HG02938 (cell line): Measurements from ENCODE around the gene VAMP2.
"Not testable (repeated sequence)": the region's sequence is repeated elsewhere in the genome, so short reads cannot be mapped to it uniquely, and the experiment has no call there.

Experiments
- ATAC-seq: cut with Tn5 transposase; IDR thresholded peaks from one replicate; pipeline ENCODE4 v1.9.1; 2021; ENCODE audit warnings: mild to moderate bottlenecking, moderate library complexity; ENCODE audit not compliant: unreplicated experiment

Gene VAMP2

DNA sequence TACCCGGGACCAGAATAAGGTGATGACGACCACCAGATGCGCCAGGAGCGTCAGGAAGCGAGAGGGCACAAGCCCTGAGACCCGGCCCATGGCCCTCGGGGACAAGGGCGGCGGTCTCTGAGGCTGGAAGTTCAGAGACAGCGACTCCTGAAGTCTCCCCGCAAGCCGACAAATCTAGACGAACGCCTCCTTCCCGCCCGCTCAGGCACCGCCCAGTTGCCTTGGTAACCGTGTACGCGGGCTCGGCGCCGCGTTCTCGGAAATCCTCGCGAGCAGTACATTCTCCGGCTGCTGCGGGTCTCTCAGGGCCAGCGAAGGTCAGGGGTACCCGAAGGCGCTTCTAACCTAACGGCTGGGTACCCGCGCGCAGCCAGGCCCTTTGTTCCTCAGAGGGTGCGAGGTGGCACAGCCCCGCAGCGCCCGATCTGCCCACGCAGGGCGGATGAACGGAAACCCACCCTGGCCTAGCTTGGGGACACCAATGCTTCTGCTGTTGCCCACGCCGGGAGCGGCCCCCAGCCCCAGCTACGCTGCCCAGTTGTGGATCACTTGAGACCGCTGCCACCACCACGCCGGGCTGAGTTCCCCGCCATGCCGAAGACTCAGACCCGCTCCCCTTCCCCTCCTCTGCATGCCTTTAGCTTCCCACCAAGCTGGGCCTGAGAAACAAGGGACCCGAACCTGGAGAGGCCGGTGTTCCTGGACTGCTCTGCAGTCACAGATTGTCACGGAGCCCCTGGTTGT lies 13.6 kb upstream of the VAMP2 start, which contains the start of gene TMEM107:
Gene TMEM107 (minus strand): TSS at position 184 of the 744 bp plus-strand sequence. CDS start 94 bp downstream, at position 90.
- ATAC-seq = no peak

DNA sequence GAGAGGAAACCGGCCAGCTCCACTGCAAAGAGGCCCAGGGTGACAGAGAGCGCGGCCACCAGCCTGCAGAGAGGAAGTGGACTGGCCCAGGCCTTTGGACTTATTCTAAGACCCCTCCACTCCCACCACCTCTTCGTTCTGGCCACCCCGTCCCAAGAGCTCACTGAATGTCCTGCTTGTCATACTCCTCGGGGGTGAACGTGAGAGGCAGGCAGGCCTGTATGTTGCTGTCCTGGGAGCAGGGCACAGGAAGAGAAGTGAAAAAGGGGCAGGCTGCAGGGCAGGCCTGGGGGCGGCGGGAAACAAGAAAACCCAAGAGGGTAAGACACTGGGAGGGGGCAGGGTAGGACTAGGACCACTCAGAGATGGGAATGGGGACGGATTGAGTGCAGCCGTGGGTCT lies 13.0 kb upstream of the VAMP2 start:
- no peak for ATAC-seq

DNA sequence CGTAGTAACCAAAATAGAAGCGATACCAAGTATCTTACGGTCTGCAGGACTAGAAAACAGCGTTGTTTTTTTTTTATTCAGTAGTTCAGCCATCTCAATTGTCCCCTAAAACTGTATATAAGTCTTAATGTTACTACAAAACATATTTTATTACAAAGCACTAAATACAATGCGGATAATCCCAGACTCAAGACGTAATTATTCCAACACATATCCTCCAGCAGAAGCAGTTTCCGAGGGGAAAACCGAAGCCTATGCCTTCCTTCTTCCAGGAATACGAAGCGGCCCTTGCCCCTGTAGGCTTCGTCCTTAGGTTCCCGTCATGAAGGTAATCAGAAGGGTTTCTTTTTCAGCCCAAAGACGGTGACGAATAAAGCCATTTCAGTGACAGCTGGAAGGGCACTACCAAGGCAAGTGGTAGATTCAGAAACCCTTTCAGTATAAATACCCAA lies 11.1 kb upstream of the VAMP2 start:
- no peak for ATAC-seq

DNA sequence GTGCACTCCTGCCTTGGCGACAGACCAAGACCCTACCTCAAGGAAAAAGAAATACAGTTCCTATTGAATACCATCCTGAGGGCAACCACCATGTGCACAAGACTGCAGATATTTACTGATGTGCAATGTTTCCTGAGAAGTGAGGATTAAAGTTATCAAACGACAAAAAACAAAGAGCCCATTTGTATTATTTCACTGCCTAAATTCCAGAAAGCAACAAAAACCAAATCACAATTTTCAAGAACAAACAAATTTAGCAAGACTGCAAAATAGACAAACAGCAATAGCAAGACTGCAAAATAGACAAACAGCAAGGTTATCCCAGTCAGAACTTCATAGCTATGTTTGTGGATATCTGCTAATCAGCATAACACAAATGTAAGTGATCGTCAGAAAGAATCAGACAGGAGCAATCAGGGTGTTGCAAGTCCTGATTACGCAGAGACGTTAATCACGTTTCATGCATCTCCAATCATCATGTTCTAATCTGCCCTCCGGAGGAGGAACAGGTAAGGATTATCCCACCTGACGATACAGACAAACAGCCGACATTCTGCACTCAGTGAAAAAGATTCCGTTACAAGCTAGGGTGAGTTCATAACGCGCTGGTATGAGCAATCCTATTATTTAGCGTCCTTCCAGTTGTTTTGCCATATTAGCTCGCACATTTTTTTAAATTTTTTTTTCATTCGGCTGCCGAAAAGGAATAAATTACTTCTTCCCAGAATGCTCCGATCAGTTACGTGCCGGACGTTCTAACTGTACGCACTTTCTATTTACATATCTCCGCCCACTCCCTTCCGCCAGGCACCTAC lies 10.5 kb upstream of the VAMP2 start:
- ATAC-seq = peak; percentile 65

DNA sequence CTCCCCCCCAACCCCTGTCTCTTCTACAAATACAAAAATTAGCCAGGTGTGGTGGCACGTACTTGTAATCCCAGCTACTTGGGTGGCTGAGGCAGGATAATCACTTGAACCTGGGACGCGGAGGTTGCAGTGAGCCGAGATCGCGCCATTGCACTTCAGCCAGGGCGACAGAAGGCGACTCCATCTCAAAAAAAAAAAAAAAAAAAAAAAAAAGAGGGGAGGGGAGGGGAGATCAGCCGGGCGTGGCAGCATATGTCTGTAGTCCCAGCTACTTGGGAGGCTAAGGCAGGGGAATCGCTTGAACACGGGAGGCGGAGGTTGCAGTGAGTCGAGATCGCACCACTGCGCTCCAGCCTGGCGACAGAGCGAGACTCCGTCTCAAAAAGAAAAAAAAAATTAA lies 7.4 kb upstream of the VAMP2 start:
- not testable (repeated sequence) for ATAC-seq

DNA sequence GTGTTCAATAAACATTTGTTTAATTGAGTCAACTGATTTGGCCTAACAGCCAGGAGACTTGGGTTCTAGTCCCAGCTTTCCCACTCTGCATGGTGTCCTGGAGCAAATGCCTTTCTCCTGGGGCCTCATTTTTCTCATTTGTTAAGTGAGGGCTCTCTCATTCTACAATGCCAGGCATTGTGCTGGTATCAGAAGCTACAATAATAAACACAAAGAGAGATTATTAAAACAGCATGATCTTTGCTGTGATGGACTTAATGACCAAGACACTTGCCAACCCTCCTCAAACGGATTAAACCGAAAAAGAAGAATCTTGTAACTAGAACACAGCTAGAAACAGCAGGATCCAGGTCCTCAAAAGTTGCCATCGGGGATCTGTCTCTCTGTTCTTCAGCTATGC lies 4.8 kb upstream of the VAMP2 start:
- no peak for ATAC-seq

DNA sequence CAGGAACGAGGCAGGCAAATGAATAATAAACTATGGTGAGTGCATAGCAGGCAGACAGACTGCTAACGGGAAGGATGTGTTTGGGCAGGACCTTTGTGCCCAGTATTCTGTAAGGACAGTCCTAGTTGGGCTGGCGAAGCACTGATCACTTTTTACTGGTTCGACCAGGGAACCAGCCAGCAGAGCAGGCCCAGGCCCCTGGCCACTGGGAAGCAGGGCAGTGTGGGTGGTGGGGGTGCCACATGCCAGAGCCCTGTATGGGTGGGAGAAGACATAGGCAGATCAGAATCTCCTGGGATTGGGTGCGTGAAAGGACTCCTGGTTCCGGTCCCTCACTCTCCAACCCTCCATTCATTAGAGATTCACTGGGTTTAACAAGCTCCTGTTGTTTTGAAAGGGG lies 4.0 kb upstream of the VAMP2 start:
- ATAC-seq = no peak

DNA sequence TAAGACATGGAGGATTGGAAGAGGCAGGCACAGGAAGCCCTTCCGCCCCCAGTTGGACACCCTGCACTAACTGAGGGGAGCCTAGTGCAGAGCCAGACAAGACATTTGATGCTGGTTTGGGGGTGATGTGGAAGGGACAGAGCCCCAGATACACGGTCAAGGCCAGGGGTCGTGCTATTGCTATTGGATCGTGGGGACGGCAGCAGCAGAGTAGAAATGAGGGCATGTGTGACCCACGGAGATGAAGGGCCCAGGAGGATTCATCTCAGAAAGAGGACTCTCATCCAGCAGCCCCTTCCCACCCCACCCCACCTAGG lies 2.0 kb upstream of the VAMP2 start:
- no peak for ATAC-seq

DNA sequence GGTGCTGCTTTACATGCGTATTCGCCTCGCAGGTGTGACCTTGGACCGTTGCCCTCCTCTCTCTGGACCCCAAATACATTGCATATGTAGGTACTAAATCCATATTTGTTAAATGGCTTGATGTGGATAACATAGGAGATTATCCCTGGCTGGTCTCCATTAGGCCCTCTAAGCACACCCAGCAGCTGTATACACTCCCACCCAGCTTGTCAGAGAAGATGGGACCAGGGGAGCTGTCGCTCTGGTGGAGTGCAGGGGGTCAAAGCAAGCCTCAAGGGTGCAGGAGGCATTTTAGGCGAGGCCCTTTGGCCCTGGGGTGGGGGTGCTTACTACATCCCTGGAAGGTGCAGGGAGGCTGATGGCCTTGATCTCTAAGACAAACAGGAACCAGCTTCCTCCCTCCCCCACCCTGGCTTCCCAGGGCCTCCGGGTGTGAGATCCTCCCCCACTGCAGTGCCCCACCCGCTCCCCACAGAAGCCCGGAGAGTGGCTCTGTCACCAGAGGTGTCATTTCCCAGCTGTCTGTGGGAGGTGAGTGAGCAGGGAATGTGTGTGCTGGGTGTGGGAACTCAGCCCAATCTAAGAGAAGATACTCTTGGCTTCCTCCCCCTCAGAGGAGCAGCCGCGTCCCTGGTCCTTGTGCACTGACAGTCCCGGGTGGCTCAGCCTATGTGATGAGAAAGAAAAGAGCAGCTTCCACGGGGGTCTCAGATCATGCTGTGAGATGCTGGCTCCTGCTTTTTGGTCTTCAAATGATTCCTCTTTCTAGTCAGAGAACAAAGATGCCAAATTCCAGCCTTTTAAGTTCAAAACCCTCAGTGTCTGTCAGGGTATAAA lies 1.4 kb upstream of the VAMP2 start:
- ATAC-seq = no peak

DNA sequence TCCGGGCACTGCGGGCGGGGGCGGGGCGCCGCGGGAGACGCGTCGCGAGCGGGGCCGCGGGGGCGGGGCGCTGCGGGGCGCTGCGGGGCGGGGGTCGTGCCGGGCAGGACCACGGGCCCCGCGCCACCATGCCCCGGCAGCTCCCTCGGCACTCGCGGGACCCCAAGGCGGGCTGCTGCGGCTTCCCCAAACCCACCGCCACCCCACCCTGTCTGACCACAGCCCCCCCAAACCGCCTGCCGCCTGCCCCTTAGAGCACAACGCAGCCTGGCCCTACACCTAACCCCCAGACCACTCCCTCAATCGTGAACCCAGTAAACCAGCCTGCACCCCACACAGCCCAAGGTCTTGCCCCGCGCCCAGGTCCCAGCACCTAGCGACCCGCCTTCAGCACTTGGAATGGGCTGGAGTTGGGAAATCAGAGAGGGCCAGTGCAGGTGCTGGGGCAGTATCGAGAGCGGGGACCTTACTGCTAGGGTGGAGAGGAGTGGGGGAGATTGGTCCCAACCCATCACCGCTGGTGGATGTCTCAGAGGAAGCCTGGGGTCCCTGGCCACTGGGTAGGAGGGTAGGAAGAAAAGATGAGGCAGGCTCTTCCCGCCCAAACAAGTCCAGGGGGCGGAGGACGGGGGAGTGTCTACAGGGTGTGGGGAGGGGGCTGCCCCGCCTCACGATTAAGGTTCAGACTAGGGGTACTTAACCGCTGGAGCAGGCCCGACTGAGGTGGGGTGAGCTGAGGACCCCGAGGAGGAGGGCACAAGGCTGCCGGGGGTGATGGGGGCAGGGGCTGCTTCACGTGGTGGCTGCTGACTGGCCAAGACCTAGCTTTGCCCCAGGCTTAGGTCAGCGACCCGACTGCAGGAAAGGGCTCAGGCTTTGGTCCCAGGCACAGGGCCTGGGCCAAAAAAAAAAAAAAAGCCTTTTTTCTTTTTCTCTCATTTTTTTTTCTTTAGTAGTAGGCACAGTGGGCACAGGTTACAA lies 539 bp upstream of the VAMP2 start:
- no peak for ATAC-seq

DNA sequence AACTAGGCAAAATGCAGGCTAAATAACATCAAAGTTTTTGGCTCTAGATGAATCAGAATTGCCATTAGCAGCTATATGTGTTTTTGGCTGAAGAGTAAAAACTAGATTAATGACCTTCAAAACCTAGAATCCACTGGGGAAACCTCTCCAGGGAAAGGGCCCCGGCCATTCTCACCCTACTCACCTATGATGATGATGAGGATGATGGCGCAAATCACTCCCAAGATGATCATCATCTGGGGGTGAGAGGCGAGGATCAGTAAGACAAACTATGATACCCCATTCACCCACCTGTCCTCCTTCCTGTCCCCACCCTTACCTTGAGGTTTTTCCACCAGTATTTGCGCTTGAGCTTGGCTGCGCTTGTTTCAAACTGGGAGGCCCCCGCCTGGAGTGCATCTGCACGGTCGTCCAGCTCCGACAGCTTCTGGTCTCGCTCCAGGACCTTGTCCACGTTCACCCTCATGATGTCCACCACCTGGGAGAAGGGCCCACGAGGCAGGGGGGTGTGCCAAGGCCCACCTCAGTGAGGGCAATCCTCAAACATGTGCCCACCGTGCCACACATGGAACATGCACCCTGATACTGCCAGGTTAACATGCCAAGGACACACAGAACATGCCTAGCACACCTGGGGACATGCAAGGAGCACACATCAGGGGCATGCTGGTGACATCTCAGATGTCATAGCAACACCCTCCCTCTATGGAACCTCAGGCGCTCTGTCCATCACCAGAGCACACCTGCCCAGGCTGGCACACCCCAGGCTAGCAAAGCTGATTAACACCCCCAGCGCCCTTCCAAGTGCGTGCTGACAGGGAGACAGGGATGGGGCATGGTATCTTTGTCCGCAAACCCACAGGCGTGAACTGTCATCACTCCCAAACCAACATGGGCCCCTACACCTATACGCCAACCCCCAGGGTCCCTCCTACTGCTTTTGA lies 1.2 kb downstream of the VAMP2 start:
- ATAC-seq = no peak

DNA sequence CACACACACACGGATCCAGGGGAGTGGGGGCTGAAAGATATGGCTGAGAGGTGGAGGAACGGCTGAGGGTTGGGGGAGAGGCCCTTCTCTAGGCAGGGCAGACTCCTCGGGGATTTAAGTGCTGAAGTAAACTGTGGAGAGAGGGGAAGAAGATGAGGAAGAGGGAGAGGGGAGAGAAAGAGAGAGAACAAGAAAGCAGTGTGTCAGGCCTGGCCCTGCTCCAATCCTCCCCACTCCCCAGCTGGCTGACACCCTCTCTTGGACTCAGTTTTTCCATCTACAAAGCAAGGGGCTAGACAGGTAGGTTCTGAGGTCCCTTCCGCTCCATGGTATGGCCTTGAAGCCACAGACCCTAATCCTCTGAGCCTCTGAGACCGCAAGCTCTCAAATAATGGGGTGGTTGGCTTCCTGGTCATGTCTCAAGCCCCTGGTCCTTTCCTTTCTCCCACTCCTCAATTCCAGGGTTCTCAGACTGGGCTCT lies 2.0 kb downstream of the VAMP2 start:
- no peak for ATAC-seq

DNA sequence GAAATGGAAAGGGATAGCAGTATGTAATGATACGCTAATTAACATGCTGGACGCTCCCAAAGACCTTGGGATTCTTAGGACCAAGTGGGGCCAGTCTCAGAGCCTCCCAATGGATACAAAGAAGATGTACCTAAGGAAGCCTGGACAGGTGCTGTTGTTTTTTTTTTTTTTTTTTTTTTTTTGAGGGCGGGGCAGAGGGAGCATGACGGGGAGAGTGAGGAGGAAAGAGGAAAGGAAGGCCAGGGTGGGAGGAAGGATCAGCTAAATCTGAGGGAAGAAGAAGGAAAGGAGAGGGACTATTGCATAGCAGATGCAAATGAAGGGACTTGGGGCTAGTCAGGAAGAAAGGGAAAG lies 2.5 kb downstream of the VAMP2 start:
- ATAC-seq = no peak

DNA sequence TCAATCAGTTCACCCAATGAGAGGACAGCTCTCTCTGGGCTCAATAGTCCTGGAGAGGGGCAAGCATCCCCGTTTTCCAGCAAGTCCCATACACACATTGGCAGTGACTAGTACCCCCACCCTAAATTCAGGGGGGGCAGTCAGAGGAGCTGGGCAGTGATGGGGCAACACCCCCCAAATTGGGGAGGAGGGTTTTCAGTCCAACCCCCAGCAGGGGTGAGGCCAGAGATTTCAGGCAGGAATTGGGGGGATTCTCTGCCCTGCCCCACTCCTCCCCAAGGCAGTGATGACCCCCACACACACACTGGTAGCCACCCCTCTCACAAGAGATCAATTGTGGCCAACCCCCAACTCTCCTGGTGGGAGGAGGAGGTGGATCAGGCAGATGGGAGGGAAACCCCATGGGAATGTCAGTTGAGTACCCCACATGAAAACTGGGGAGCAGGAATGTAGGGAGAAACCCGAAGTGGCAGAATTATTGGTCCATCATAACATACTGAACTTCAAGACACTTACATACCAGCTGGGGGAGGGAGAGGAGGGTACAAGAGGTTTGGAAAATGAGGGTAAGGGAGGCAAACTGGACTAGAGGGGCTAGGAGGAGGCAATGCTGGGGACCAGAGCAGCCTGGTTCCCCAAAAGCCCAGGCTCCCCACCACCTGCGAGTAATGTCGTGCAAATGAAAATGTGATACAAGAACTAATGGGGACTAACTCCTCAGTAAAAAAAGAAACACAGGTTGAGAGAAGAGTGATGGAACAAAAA lies 3.1 kb downstream of the VAMP2 start:
- no peak for ATAC-seq

DNA sequence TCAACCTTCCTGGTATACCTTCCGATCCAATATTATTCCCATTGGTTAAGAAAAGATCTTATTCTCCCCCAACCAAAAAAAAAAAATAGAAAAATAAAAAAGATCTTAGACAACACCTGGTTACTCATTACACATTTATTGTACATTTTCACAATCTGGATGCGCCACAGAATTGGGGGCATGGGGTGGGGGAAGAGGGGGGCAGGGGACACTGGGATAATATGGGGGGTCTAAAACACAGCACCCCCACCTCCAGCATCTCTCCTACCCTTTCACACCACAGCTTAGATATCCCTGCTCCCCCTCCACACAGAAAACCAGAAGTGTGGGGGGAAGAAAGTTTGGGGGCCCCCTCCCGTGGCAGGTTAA lies 3.7 kb downstream of the VAMP2 start:
- ATAC-seq = no peak

DNA sequence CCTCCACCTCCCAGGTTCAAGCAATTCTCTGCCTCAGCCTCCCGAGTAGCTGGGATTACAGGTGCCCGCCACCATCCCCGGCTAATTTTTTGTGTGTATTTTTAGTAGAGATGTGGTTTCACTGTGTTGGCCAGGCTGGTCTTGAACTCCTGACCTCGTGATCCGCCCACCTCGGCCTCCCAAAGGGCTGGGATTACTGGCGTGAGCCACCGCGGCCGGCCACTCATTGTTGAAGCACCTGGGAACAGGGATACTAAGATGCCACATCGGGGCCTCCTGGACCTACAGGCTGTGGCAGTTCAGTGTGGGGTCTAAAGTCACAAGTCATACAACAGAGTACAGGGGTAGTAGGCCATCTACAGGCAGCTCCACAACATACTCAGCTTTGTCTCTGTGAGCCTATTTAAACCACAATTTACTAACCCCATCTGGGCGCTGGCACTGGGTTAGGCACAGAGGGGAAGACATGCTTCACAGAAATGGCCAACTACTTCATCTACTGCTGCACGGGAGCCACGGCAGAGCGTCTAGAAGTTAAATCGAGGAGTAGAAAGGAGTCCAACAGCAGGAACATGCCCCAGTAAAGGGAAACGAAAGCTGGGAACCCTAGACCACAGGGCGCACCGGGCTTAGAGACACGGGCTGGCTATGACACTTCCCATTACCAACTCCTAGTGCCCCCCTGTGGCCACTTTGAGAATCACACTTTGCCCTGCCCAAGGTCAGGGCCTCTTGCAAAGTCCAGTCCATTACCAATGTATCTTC lies 4.3 kb downstream of the VAMP2 start:
- no peak for ATAC-seq

DNA sequence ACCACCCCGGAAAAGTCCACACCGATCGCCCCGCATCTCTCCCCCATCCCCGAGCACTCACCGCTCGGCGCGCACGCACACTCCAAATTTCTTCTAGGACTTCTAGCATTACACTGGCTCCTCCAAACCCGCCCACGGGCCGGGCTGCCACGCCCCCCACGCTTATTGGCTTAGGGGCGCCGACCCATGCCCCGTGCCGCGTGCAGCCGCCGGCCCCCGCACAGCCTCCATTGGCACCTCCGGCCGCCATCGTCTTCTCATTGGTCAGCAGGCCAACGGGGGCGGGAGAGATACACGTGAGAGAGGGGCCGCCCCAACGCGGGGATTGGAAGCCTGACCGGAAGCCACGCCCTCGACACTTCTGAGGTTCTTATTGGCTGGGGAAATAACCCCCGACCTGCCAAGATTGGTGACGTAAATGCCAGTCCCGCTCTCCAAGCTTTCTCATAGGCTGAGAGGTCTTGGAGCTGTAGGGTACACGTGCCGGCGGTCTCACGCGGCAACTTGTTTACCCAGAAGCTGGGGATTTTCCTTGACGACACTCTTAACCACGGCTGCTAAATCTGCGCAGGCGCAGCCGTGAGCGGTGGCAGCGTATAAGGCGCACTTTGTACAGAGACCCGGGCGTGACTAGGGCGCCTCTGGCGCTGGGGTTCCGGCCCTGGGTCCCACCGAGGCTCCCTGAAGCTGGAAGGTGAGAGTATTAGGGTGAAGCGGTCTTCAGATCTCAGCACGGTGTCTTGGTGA lies 6.3 kb downstream of the VAMP2 start:
- ATAC-seq = peak; percentile 73
